Measurements from ENCODE around the gene CDC45.

DNA sequence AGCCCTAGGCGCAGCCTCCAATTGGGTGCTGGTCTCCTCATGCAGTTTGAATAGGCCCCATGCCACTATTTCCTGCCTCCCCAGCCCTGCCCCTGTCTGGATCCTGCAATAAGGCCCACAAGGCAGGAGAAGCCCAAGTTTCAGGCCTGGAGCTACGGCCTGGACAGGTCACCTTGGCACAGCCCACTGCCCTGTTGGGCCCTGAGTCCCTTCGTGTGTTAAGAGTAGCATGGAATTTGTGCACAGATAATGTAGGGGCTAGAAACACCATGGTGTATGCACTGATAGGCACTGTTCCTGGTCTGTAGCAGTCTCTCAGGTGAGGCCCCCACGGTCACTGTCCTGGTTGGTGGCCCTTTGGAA, 20.1 kb downstream of the CDC45 start:
- TF ChIP-seq, protein P1, sequence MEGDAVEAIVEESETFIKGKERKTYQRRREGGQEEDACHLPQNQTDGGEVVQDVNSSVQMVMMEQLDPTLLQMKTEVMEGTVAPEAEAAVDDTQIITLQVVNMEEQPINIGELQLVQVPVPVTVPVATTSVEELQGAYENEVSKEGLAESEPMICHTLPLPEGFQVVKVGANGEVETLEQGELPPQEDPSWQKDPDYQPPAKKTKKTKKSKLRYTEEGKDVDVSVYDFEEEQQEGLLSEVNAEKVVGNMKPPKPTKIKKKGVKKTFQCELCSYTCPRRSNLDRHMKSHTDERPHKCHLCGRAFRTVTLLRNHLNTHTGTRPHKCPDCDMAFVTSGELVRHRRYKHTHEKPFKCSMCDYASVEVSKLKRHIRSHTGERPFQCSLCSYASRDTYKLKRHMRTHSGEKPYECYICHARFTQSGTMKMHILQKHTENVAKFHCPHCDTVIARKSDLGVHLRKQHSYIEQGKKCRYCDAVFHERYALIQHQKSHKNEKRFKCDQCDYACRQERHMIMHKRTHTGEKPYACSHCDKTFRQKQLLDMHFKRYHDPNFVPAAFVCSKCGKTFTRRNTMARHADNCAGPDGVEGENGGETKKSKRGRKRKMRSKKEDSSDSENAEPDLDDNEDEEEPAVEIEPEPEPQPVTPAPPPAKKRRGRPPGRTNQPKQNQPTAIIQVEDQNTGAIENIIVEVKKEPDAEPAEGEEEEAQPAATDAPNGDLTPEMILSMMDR (IDR thresholded peaks at IDR 0.05): no peak
- TF ChIP-seq ZFX (IDR thresholded peaks at IDR 0.05; ENCODE audit: borderline replicate concordance): no peak

All from 22Rv1 (cell line).